OCI-LY1 (cell line): ENCODE results near the gene EVC2.

Experiments used
- H2AFZ ChIP-seq: fragments of 200-600 bp; sonication (generic), shearing (Covaris generic); 2 replicates; pipeline ENCODE4 v1.6.0; 2014; ENCODE audit warnings: antibody characterized with exemption, mild to moderate bottlenecking, low read length
- H3F3A ChIP-seq: fragments of 200-600 bp; sonication (generic), shearing (Covaris generic); 2 replicates; pipeline ENCODE4 v1.6.0; 2014; ENCODE audit warnings: mild to moderate bottlenecking, antibody characterized with exemption, low read length, moderate library complexity; ENCODE audit not compliant: insufficient read depth
- H3K27ac ChIP-seq: fragments of 200-600 bp; sonication (generic); 2 replicates; pipeline ENCODE4 v1.5.1; 2014; ENCODE audit warnings: low read length, mixed run types, mild to moderate bottlenecking, low read depth; ENCODE audit not compliant: poor library complexity, severe bottlenecking
- H3K27me3 ChIP-seq: fragments of 200-600 bp; sonication (generic); 2 replicates; pipeline ENCODE4 v1.6.0; 2014; ENCODE audit warnings: antibody characterized with exemption, mild to moderate bottlenecking, low read length, moderate library complexity; ENCODE audit not compliant: insufficient read depth
- H3K36me3 ChIP-seq: fragments of 200-600 bp; sonication (generic); 2 replicates; pipeline ENCODE4 v1.6.1; 2014; ENCODE audit warnings: mild to moderate bottlenecking, antibody characterized with exemption, low read length, moderate library complexity, mixed read lengths; ENCODE audit not compliant: insufficient read depth
- H3K4me1 ChIP-seq: fragments of 200-600 bp; sonication (generic); 2 replicates; pipeline ENCODE4 v1.5.1; 2014; ENCODE audit warnings: mild to moderate bottlenecking, low read length, moderate library complexity; ENCODE audit not compliant: insufficient read depth, severe bottlenecking
- H3K4me2 ChIP-seq: fragments of 200-600 bp; sonication (generic), shearing (Covaris generic); 2 replicates; pipeline ENCODE4 v1.6.1; 2014; ENCODE audit warnings: low read length
- H3K4me3 ChIP-seq: fragments of 200-600 bp; sonication (generic); 2 replicates; pipeline ENCODE4 v1.5.1; 2014; ENCODE audit warnings: low read length, low read depth, mild to moderate bottlenecking, mixed read lengths; ENCODE audit not compliant: poor library complexity, severe bottlenecking
- H3K79me2 ChIP-seq: fragments of 200-600 bp; shearing (Covaris generic); 2 replicates; pipeline ENCODE4 v1.6.1; 2016; ENCODE audit warnings: mixed run types, low read length, mixed read lengths; ENCODE audit not compliant: insufficient read depth
- H3K9ac ChIP-seq: fragments of 200-600 bp; sonication (generic), shearing (Covaris generic); 2 replicates; pipeline ENCODE4 v1.6.1; 2014; ENCODE audit warnings: mild to moderate bottlenecking, low read length, mixed read lengths
- H3K9me2 ChIP-seq: fragments of 200-600 bp; sonication (generic), shearing (Covaris generic); 2 replicates; pipeline ENCODE4 v1.6.1; 2014; ENCODE audit warnings: low read depth, mild to moderate bottlenecking, low read length, mixed read lengths
- H3K9me3 ChIP-seq: fragments of 200-600 bp; shearing (Covaris generic); 2 replicates; pipeline ENCODE4 v1.6.1; 2014; ENCODE audit warnings: low read length, mixed read lengths
- H4K20me1 ChIP-seq: fragments of 200-600 bp; sonication (generic), shearing (Covaris generic); 2 replicates; pipeline ENCODE4 v1.6.0; 2016; ENCODE audit warnings: mild to moderate bottlenecking, low read length; ENCODE audit not compliant: insufficient read depth
- EZH2 ChIP-seq: fragments of 200-600 bp; sonication (generic), shearing (Covaris generic); IDR thresholded peaks from 2 replicates; pipeline ENCODE4 v1.8.0; 2017; ENCODE audit warnings: borderline replicate concordance, mixed run types, mild to moderate bottlenecking, antibody characterized with exemption, low read length, moderate library complexity, mixed read lengths
- TF ChIP-seq, protein P1 (sequence below): fragments of 200-600 bp; sonication (generic), shearing (Covaris generic); IDR thresholded peaks from 2 replicates; pipeline ENCODE4 v1.5.1; 2017; ENCODE audit warnings: mild to moderate bottlenecking, antibody characterized with exemption, low read length, moderate library complexity, mixed read lengths

Gene EVC2

DNA sequence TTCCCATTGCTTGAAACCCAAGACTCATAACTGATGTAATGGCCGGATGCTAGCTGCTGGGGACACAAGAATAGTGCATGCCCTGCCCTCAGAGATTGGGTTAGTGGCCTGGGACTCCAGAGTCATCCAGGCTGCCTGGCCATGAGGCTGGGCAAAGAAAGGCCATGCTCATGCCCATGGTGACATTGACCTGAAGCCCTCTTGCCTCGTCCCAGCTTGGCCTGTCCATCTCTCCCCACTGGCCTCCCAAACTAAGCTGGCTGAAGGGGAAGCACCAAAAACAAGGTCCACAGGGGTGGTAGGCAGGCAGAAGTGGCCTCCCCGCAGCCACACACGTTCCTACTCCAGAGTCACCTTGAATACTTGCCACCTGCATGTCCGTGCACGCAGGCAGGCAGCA is 141.8 kb downstream of the EVC2 start:
- Histone ChIP-seq H3K9me2 (no peaks in the 10 kb centered on the region), H2AFZ (no peak overlapping the region), H3K9ac (no peak overlapping the region), H3K36me3 (peaks cover 20% of the 10 kb centered on the region; the same call in 1 of the 2 replicates), H4K20me1 (no peaks in the 10 kb centered on the region), H3K9me3 (no peaks in the 10 kb centered on the region), H3K27me3 (no peaks in the 10 kb centered on the region), H3K4me1 (no peaks in the 10 kb centered on the region), H3K4me3 (no peak overlapping the region), H3K27ac (no peak overlapping the region), H3K4me2 (no peak overlapping the region), H3K79me2 (no peaks in the 10 kb centered on the region), H3F3A (no peaks in the 10 kb centered on the region)
- TF ChIP-seq, protein P1, sequence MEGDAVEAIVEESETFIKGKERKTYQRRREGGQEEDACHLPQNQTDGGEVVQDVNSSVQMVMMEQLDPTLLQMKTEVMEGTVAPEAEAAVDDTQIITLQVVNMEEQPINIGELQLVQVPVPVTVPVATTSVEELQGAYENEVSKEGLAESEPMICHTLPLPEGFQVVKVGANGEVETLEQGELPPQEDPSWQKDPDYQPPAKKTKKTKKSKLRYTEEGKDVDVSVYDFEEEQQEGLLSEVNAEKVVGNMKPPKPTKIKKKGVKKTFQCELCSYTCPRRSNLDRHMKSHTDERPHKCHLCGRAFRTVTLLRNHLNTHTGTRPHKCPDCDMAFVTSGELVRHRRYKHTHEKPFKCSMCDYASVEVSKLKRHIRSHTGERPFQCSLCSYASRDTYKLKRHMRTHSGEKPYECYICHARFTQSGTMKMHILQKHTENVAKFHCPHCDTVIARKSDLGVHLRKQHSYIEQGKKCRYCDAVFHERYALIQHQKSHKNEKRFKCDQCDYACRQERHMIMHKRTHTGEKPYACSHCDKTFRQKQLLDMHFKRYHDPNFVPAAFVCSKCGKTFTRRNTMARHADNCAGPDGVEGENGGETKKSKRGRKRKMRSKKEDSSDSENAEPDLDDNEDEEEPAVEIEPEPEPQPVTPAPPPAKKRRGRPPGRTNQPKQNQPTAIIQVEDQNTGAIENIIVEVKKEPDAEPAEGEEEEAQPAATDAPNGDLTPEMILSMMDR = no peak

GRCh38 chr4:5563856-5564255 is 144.5 kb downstream of the EVC2 start:
- no peak overlapping the region for H3K9ac ChIP-seq
- H3K79me2 ChIP-seq = no peaks in the 10 kb centered on the region

GRCh38 chr4:5562476-5562875 is 145.9 kb downstream of the EVC2 start:
- H4K20me1 ChIP-seq = no peaks in the 10 kb centered on the region
- no peak overlapping the region for H3K9ac ChIP-seq

More at GRCh38 chr4:5563856-5564255, 144.5 kb downstream of the EVC2 start:
- Histone ChIP-seq H2AFZ (no peak overlapping the region), H3K4me3 (no peak overlapping the region), H3K27ac (no peak overlapping the region), H3K36me3 (peaks cover 28% of the 10 kb centered on the region), H3K9me2 (no peaks in the 10 kb centered on the region), H3K4me2 (no peak overlapping the region), H3K9me3 (no peaks in the 10 kb centered on the region), H3K4me1 (no peaks in the 10 kb centered on the region), H4K20me1 (no peaks in the 10 kb centered on the region), H3K27me3 (no peaks in the 10 kb centered on the region), H3F3A (no peaks in the 10 kb centered on the region)
- TF ChIP-seq, protein P1 = no peak
- no peak for TF ChIP-seq EZH2

More at GRCh38 chr4:5562476-5562875, 145.9 kb downstream of the EVC2 start:
- no peaks in the 10 kb centered on the region for H3F3A ChIP-seq
- H3K36me3 ChIP-seq = peaks cover 26% of the 10 kb centered on the region
- no peak overlapping the region for H2AFZ ChIP-seq
- H3K79me2 ChIP-seq = no peaks in the 10 kb centered on the region
- H3K4me2 ChIP-seq = no peak overlapping the region
- no peaks in the 10 kb centered on the region for H3K27me3 ChIP-seq
- no peaks in the 10 kb centered on the region for H3K4me1 ChIP-seq
- H3K9me2 ChIP-seq = no peaks in the 10 kb centered on the region
- no peak for TF ChIP-seq EZH2
- TF ChIP-seq, protein P1 = no peak
- no peaks in the 10 kb centered on the region for H3K9me3 ChIP-seq
- H3K4me3 ChIP-seq = no peak overlapping the region
- H3K27ac ChIP-seq = no peak overlapping the region
